ENCODE data around the gene TSC22D3. TPM values are rescaled to one million over a fixed set of nuclear protein-coding genes. Genes with fewer than 3 reads are reported as not detected.

TSC22D3 gene
- polyA plus RNA-seq, 1 donor = 75.5 TPM

DNA sequence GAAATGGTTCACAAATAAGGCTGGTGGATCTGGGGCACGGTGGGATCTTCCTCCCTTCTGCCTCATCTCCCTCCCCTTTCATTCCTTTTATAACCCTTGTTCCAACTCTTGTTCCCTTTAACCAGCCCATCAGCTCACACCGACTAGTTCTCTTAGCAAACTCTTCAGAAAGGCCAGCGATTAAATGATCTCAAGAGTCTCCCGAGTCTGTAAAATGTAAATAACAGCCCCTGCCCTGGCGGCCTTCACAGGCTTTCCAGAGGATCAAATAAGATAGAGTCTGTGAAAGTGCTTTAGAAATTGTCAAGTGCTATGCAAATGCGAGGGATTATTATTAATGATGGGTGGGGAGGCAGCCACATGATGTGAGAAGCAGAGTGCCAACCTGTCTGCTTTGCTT is 27.1 kb downstream of the TSC22D3 start:
- no CpG with 5 or more reads among the region's 6 CpGs for WGBS (ENCODE audit: insufficient coverage, low lambda C conversion rate)
- no peaks in the 10 kb centered on the region for H3K36me3 ChIP-seq (ENCODE audit: control insufficient read depth, insufficient read depth, low read length)
- H3K27me3 ChIP-seq (ENCODE audit: control insufficient read depth, insufficient read depth, low read length) = no peaks in the 10 kb centered on the region
- H3K27ac ChIP-seq (ENCODE audit: low read length) = peak overlapping the region; percentile 74
- no peak overlapping the region for H3K4me3 ChIP-seq (ENCODE audit: low read length)
- H3K4me1 ChIP-seq (ENCODE audit: control insufficient read depth, insufficient read depth, low read length) = peaks cover 28% of the 10 kb centered on the region
- H3K9me3 ChIP-seq (ENCODE audit: control insufficient read depth, low read depth, low read length) = no peaks in the 10 kb centered on the region
- DNase-seq = no peak

DNA sequence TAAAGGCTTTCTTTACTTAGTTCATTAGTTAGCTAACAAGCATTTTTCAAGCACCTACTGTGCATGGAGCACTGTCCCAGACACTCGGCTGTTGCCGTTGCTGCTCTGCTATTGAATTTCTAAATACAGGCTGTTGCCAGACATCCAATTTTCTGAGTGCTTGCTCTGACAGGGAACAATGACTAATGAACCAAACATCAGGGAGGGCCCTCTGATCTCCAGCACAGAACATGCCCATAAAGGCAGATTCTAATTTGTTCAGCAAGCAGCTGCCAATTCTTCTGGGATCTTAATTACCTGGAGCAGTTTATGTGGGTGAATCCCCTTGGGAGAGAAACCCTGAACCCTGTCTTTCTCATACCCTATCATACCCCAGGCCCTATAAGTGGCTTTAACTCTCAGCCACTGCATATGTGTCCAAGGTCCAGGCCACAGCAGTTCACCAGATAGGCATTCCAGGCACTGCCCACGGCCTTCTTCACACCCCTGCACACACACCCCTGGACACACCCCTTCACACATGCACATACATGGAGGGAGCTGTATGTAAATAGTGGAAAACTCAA is 27.9 kb downstream of the TSC22D3 start:
- peak overlapping the region; percentile 74 for H3K27ac ChIP-seq (ENCODE audit: low read length)
- no peaks in the 10 kb centered on the region for H3K27me3 ChIP-seq (ENCODE audit: control insufficient read depth, insufficient read depth, low read length)
- DNase-seq = peak; percentile 63 to 78
- peaks cover 36% of the 10 kb centered on the region for H3K4me1 ChIP-seq (ENCODE audit: control insufficient read depth, insufficient read depth, low read length)
- no peak overlapping the region for H3K4me3 ChIP-seq (ENCODE audit: low read length)
- no peaks in the 10 kb centered on the region for H3K36me3 ChIP-seq (ENCODE audit: control insufficient read depth, insufficient read depth, low read length)
- no CpG with 5 or more reads among the region's 3 CpGs for WGBS (ENCODE audit: insufficient coverage, low lambda C conversion rate)
- no peaks in the 10 kb centered on the region for H3K9me3 ChIP-seq (ENCODE audit: control insufficient read depth, low read depth, low read length)

DNA sequence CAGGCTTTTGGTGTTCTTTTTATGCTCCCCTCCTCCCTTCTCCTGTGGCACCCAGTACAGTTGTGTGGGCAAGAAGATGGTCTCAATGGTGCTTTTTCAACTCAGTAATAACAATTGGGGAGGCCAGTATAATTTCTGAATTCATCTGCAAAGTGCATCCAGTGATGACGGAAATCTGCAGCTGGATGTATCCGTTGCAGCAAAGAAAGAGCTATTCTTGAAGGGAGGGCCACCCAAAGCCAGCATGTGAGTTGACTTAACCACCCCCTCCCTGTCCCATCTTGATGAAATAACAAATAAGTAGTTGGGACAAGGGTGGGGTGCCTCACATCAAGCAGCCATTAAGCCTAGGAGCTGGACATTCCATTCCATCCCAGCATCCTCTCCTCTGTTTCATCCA is 30.7 kb downstream of the TSC22D3 start:
- H3K27ac ChIP-seq (ENCODE audit: low read length) = no peak overlapping the region
- peaks cover 54% of the 10 kb centered on the region for H3K4me1 ChIP-seq (ENCODE audit: control insufficient read depth, insufficient read depth, low read length)
- no CpG with 5 or more reads among the region's 2 CpGs for WGBS (ENCODE audit: insufficient coverage, low lambda C conversion rate)
- no peaks in the 10 kb centered on the region for H3K9me3 ChIP-seq (ENCODE audit: control insufficient read depth, low read depth, low read length)
- DNase-seq = no peak
- no peaks in the 10 kb centered on the region for H3K36me3 ChIP-seq (ENCODE audit: control insufficient read depth, insufficient read depth, low read length)
- H3K27me3 ChIP-seq (ENCODE audit: control insufficient read depth, insufficient read depth, low read length) = no peaks in the 10 kb centered on the region
- H3K4me3 ChIP-seq (ENCODE audit: low read length) = no peak overlapping the region

DNA sequence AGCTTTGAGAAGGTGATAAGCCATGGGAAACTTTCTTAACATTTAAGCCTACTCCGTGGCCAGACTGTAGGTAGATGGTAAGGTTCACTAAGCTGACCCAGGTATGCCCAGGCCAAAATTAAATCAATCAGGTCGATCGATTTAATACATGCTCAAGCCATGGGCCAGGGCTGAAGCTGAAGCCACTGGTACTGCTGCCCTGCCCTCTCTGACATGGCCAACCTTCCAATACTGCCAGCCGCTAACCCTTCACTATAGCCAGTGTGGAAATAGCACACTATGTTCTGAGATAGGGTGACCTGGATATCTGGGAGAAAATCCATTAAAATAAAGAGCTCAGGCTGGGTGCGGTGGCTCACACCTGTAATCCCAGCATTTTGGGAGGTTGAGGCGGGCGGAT is 31.6 kb downstream of the TSC22D3 start:
- Histone ChIP-seq H3K27ac (ENCODE audit: low read length) (no peak overlapping the region), H3K4me3 (ENCODE audit: low read length) (no peak overlapping the region), H3K4me1 (ENCODE audit: control insufficient read depth, insufficient read depth, low read length) (peaks cover 54% of the 10 kb centered on the region), H3K36me3 (ENCODE audit: control insufficient read depth, insufficient read depth, low read length) (no peaks in the 10 kb centered on the region), H3K9me3 (ENCODE audit: control insufficient read depth, low read depth, low read length) (no peaks in the 10 kb centered on the region), H3K27me3 (ENCODE audit: control insufficient read depth, insufficient read depth, low read length) (no peaks in the 10 kb centered on the region)
- no CpG with 5 or more reads among the region's 7 CpGs for WGBS (ENCODE audit: insufficient coverage, low lambda C conversion rate)
- DNase-seq = no peak

DNA sequence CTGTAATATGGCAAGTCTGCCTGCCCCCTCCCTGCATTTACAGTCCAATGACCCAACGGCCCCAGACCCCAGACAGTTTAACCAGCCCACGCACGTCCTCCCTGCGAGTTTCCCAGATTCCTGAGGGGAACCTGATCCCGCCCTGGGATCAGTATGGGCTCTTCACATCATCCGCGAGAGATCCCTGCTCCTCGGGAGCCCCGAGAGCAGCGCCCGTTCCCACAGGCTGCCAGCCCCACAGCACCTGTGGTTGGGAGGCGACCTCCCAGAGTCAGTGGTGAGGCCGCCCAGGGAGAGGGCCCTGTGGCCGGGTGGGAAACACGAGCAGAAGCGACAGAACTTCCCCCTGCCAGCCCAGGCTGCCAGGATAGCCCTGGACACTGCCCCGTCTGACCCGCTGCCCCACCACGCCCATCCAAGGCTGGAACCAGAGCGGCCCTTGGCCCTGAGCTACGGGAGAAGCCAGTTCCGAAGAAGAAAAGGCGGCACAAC is 32.8 kb downstream of the TSC22D3 start:
- Histone ChIP-seq H3K4me1 (ENCODE audit: control insufficient read depth, insufficient read depth, low read length) (peaks cover 44% of the 10 kb centered on the region), H3K4me3 (ENCODE audit: low read length) (no peak overlapping the region), H3K27ac (ENCODE audit: low read length) (peak overlapping the region; percentile 93), H3K27me3 (ENCODE audit: control insufficient read depth, insufficient read depth, low read length) (no peaks in the 10 kb centered on the region), H3K36me3 (ENCODE audit: control insufficient read depth, insufficient read depth, low read length) (no peaks in the 10 kb centered on the region), H3K9me3 (ENCODE audit: control insufficient read depth, low read depth, low read length) (no peaks in the 10 kb centered on the region)
- WGBS (ENCODE audit: insufficient coverage, low lambda C conversion rate) = no CpG with 5 or more reads among the region's 23 CpGs
- DNase-seq = peak in 1 of 2 donors; percentile 24

DNA sequence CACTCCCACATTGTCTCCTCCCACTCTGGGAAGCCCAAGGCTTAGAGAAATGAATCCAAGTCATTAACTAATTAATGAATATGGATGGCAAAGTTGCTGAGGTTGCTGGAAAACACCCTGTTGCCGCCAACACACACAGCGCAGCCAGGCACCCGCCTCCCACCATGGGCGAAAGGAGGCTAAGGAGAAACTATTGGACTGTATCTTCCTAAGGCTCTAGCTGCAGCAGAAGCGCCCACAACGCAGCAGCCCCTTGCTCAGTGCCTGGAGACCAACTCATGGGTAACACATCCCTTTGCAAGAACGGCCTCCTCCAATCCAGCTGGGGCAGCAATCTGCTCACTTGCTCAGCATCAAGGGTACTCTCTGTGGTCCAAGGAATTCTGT is 34.2 kb downstream of the TSC22D3 start:
- Histone ChIP-seq H3K4me1 (ENCODE audit: control insufficient read depth, insufficient read depth, low read length) (peaks cover 32% of the 10 kb centered on the region), H3K36me3 (ENCODE audit: control insufficient read depth, insufficient read depth, low read length) (no peaks in the 10 kb centered on the region), H3K9me3 (ENCODE audit: control insufficient read depth, low read depth, low read length) (no peaks in the 10 kb centered on the region), H3K27me3 (ENCODE audit: control insufficient read depth, insufficient read depth, low read length) (no peaks in the 10 kb centered on the region), H3K4me3 (ENCODE audit: low read length) (no peak overlapping the region), H3K27ac (ENCODE audit: low read length) (peak overlapping the region; percentile 84)
- WGBS (ENCODE audit: insufficient coverage, low lambda C conversion rate) = no CpG with 5 or more reads among the region's 7 CpGs
- no peak for DNase-seq

DNA sequence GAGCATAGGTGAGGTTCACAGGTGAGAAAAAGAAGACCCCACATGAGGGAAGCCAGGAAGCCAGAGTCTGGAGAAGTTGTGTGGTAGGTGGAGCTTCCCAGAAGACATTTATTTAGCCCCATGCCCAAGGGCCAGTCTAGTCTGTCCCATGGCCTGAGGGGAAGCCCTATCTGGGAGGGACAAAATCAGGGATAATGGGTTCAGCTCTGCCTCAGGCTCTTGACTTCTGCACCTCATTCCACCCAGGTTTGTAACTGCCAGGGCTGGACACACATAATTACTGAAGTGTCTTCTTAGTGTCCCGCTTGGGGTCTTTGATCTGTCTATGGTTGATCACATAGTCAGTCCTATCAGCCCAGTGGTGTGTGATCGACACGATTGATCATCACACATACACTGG is 36.0 kb downstream of the TSC22D3 start:
- Histone ChIP-seq H3K36me3 (ENCODE audit: control insufficient read depth, insufficient read depth, low read length) (no peaks in the 10 kb centered on the region), H3K4me1 (ENCODE audit: control insufficient read depth, insufficient read depth, low read length) (peaks cover 26% of the 10 kb centered on the region)
- WGBS (ENCODE audit: insufficient coverage, low lambda C conversion rate) = no CpG with 5 or more reads among the region's 3 CpGs

DNA sequence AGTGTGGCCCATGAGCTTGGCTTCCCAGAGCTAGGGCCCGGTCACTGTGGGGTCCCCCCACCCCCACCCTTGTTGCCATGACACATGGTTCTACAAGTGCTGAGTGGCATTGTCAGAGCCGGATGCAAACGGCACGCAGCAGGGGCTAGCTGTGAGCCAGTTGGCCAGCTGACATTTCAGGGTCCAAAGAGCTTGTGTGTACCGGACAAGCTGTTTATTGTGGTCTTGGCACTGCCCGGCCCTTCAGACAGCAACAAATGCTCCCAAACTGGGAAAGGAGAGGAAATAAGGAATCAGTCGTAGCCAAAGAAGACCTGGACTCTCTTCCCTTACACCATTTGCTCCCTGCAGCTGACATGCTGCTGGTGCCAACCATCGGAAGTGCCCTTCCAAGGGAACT is 36.8 kb downstream of the TSC22D3 start:
- no CpG with 5 or more reads among the region's 8 CpGs for WGBS (ENCODE audit: insufficient coverage, low lambda C conversion rate)
- Histone ChIP-seq H3K27ac (ENCODE audit: low read length) (no peak overlapping the region), H3K4me1 (ENCODE audit: control insufficient read depth, insufficient read depth, low read length) (peaks cover 26% of the 10 kb centered on the region), H3K27me3 (ENCODE audit: control insufficient read depth, insufficient read depth, low read length) (no peaks in the 10 kb centered on the region), H3K9me3 (ENCODE audit: control insufficient read depth, low read depth, low read length) (no peaks in the 10 kb centered on the region), H3K4me3 (ENCODE audit: low read length) (no peak overlapping the region), H3K36me3 (ENCODE audit: control insufficient read depth, insufficient read depth, low read length) (no peaks in the 10 kb centered on the region)
- no peak for DNase-seq

More for the DNA sequence above, 36.0 kb downstream of the TSC22D3 start:
- H3K9me3 ChIP-seq (ENCODE audit: control insufficient read depth, low read depth, low read length) = no peaks in the 10 kb centered on the region
- H3K27ac ChIP-seq (ENCODE audit: low read length) = no peak overlapping the region
- H3K27me3 ChIP-seq (ENCODE audit: control insufficient read depth, insufficient read depth, low read length) = no peaks in the 10 kb centered on the region
- no peak for DNase-seq
- H3K4me3 ChIP-seq (ENCODE audit: low read length) = no peak overlapping the region

DNA sequence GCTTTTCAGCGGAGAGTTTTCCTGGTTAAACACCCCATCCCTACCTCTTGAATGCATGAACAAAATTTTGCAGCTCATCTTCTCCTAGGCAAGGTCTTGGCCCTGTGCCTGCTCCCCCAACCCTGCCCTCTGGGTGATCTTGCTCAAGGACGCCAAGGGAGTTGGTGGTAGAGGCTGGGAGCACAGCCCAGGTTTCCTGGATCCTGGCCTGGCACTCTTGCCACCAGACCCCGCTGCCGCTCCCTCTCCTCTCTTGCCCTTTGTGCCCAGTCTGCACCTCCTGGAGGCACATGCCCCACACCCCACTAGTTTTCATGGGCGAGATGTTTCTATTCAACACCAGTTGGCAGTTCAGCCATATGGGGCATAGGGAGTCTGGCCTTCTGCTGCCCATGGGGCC is 37.3 kb downstream of the TSC22D3 start:
- DNase-seq = no peak
- no CpG with 5 or more reads among the region's 5 CpGs for WGBS (ENCODE audit: insufficient coverage, low lambda C conversion rate)
- Histone ChIP-seq H3K4me3 (ENCODE audit: low read length) (no peak overlapping the region), H3K9me3 (ENCODE audit: control insufficient read depth, low read depth, low read length) (no peaks in the 10 kb centered on the region), H3K27ac (ENCODE audit: low read length) (no peak overlapping the region), H3K4me1 (ENCODE audit: control insufficient read depth, insufficient read depth, low read length) (peaks cover 23% of the 10 kb centered on the region), H3K27me3 (ENCODE audit: control insufficient read depth, insufficient read depth, low read length) (no peaks in the 10 kb centered on the region), H3K36me3 (ENCODE audit: control insufficient read depth, insufficient read depth, low read length) (no peaks in the 10 kb centered on the region)

DNA sequence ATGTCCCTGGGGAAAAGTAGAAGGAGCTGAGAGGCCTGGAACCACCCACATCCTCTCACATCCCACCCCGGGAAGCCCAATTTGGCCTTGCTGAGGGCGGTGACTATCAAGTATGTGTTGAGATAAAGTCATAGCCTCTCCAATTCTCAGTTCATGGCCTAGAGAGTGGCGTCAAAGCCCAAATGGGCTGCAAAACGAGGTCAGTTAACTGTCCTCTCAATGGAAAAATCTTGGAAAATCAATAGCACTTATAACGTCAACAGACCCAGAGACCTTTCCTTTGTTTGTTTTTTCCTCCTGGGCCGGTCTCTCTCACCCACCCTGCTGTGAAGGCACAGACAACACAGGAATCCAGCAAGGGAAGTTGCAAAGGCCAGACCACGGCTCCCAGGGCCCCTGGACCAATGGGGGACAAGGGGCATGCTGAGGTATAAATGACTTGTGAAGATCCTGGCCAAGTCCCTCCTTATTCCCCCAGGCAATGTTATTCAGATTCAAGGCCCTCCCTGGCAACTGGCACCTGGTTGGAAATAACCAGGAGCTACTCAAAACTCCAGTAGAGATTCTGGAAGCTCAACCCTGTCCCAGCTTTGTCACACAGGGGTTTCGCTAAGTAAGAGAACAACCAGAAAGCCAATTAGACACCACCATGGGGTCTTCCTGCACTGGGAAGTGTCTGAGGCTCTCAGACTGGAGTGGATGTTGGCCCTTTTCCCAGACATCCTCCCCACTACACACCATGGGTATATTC is 38.6 kb downstream of the TSC22D3 start:
- WGBS (ENCODE audit: insufficient coverage, low lambda C conversion rate) = no CpG with 5 or more reads among the region's 8 CpGs

DNA sequence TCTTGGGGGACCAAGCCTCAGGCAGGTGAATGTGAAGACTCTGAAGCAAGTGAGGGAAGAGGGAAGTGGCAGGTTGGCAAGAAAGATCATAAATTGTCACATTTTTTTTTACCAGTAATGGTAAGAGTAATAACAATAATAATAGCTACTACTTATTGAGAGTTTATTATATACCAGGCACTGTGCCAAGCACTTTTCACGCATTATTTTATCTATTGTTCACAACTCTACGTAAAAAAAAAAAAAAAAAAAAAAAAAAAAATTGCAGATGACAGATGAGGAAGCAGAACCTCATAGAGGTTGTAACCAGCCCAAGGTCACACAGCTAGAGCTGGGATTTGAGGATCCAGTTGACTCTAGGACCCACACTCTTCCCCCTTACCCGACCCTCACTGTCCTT is 40.9 kb downstream of the TSC22D3 start:
- H3K9me3 ChIP-seq (ENCODE audit: control insufficient read depth, low read depth, low read length) = no peaks in the 10 kb centered on the region
- H3K36me3 ChIP-seq (ENCODE audit: control insufficient read depth, insufficient read depth, low read length) = no peaks in the 10 kb centered on the region
- peaks cover 11% of the 10 kb centered on the region for H3K4me1 ChIP-seq (ENCODE audit: control insufficient read depth, insufficient read depth, low read length)
- H3K27me3 ChIP-seq (ENCODE audit: control insufficient read depth, insufficient read depth, low read length) = no peaks in the 10 kb centered on the region
- WGBS (ENCODE audit: insufficient coverage, low lambda C conversion rate) = no CpG with 5 or more reads among the region's 3 CpGs
- DNase-seq = no peak
- H3K4me3 ChIP-seq (ENCODE audit: low read length) = no peak overlapping the region
- H3K27ac ChIP-seq (ENCODE audit: low read length) = no peak overlapping the region

More for the DNA sequence above, 38.6 kb downstream of the TSC22D3 start:
- Histone ChIP-seq H3K4me1 (ENCODE audit: control insufficient read depth, insufficient read depth, low read length) (peaks cover 18% of the 10 kb centered on the region), H3K27ac (ENCODE audit: low read length) (no peak overlapping the region), H3K36me3 (ENCODE audit: control insufficient read depth, insufficient read depth, low read length) (no peaks in the 10 kb centered on the region), H3K27me3 (ENCODE audit: control insufficient read depth, insufficient read depth, low read length) (no peaks in the 10 kb centered on the region), H3K9me3 (ENCODE audit: control insufficient read depth, low read depth, low read length) (no peaks in the 10 kb centered on the region), H3K4me3 (ENCODE audit: low read length) (no peak overlapping the region)
- no peak for DNase-seq
